Stimulated activated CD4-positive, alpha-beta T cell treated with anti-CD3 and anti-CD28 coated beads, Interleukin-15, amount 100 ng/mL, for 1 hour (primary cell): Measurements from ENCODE around the gene NUDT13.
A peak's percentile ranks its signal among the peaks of the same experiment; 100 is the strongest.
"Not testable (repeated sequence)": the region's sequence is repeated elsewhere in the genome, so short reads cannot be mapped to it uniquely, and the experiment has no call there.

Experiments
- DNase-seq, 2 donors: peaks; one replicate each; pipeline ENCODE4 v3.0.0-alpha.2; 2020; ENCODE audit warnings: low read depth in 1 of 2, low spot score in 1 of 2

The NUDT13 gene

GRCh38 chr10:73099141-73099540 lies 11.1 kb upstream of the NUDT13 start:
- DNase-seq = no peak

DNA sequence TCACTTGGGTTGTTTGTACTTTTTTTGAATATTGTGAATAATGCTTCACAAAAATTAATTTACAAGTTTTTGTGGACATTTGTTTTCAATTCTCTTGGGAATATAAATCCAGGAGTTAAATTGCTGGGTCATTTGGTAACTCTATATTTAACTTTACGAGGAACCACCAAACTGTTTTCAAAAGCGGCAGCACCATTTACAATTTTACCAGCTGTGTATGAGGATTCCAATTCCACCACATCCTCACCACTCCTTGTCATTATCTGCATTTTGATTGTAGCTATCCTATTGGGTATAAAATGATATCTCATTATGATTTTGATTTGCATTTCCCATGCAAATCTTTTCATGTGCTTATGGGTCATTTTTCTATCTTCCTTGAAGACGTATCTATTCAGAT lies 4.0 kb upstream of the NUDT13 start:
- no peak for DNase-seq

- DNase-seq = not testable (repeated sequence)
Observed at GRCh38 chr10:73109248-73109652, 1.0 kb upstream of the NUDT13 start.

GRCh38 chr10:73112032-73112431 lies 1.8 kb downstream of the NUDT13 start:
- DNase-seq = not testable (repeated sequence)

DNA sequence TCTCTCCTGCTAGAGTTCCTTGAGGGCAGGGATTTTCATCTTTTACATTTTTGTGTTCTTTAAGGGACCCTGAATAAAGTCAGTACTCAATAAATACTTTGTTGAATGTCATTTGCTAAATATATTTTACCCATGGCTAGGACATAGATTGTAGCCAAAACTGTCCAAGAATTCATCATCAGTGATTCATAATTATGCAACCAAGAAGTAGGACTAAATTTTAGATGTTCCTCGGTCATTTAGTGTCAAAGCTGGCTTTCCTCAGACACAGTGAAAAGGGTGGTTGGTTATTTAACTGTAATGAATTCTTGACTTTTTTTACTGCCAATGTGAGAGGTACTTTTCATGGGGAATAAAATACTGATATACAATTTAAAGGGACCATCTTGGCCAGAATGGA lies 3.3 kb downstream of the NUDT13 start:
- DNase-seq = no peak

- DNase-seq = no peak
Observed at GRCh38 chr10:73116017-73116416, 5.8 kb downstream of the NUDT13 start.

- DNase-seq = no peak
Observed at GRCh38 chr10:73117976-73118743, 7.9 kb downstream of the NUDT13 start.

DNA sequence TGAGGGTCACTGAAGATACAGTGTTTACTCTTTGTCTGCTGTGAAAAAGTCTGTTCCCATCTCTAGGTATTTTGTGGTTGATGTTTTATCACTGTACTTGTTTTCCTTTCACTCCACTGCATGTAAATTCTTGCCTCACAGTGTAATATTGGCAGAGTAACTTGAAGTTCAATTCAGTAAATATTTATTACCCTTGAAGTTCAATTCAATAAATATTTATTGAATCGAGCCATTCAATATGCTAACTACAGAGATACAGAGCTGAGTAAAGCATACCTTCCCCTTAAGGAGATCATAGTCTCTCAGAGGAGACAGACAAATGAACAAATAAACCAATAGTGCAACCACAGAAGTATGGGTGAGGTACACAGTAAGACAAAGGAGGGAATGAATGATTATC lies 9.2 kb downstream of the NUDT13 start:
- DNase-seq = no peak

DNA sequence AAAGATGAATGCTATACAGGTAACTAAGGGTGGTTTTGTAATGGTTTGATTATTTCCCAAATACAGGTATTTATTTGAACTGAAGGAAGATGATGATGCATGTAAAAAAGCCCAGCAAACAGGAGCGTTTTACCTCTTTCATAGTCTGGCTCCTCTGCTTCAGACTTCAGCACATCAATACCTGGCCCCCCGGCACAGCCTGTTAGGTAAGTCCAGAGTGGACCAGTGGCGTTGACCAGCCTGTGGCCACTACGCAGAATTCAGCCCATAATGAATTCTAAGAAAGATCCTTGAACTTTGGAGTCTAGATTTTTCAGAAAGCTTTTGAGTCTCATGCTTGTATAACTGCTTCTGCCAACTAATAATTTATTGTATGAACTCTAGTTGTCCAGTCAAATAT lies 9.7 kb downstream of the NUDT13 start:
- DNase-seq = no peak

DNA sequence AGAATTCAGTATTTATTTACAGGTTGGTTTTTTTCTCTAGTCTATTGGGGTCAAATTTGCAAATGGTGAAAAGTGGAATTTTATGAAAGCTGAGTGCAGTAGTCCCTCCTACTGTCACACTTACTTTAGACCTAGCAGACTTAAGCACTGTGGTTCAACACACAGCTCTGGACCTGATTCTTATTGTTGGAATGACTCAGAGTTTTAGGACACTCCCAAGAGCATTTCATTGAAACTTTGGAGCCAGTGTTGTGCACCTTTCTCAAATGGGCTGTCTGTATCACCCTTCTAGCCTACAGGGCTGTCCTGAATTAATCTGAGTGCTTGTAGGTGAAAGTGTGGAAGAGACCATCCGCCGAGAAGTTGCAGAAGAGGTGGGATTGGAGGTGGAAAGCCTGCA lies 16.1 kb downstream of the NUDT13 start:
- no peak for DNase-seq

DNA sequence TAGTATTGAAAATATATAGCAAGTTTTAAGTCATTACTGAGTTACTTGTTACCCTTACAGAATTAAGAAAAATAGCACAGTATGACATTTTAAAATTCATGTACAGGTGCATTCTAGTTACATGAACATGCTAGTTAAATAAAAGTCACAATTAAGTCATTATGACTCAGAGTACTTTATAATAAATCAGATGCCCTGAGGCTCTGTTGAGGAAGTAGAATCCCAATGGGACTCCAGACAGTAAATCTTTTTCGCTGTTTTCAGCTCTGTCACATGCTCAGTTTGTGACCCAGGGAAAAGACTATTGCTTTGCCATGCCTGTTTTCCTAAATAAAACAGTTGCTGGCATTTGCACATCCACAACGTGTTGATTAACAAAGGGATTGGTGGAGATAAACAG lies 21.0 kb downstream of the NUDT13 start:
- DNase-seq = no peak

- no peak for DNase-seq
Observed at GRCh38 chr10:73131913-73132686, 21.8 kb downstream of the NUDT13 start.

DNA sequence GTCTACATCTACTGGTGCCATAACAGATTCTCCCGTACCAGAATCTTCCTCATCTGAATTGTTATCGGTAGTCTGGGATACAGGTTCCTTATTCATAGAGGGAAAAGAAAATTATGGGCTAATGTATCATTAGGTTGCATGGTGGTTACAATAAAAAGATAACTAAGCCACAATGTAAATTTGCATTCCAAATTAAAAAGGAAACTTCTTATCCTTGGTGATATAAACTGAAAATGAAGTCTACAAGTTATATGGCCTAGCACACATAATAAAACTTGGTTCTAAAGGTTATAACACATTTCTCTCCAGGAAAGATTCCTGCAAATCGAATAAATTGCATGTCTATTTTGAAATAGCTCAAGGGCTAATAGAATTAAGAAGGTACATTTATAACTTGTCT lies 24.5 kb downstream of the NUDT13 start:
- no peak for DNase-seq

GRCh38 chr10:73136627-73137026 lies 26.4 kb downstream of the NUDT13 start:
- DNase-seq = no peak

DNA sequence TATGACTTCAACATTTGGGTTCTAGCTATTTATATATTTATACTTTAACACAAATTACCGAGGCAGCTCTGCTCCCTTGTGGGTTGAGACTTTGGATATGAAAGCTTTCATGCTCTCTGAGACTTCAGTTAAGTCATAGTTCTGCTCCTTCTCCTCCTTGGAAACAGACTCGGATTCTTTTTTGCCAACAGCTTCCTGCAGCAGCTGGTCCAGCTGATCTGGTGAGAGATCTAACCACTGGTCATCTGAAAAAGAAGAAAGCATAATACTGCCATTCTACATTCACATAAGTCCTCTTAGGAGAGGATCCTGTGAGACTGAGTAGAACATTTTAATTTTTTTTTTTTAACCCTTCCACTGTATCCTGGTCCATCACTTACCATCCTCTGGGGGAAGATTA lies 29.0 kb downstream of the NUDT13 start:
- DNase-seq = no peak

DNA sequence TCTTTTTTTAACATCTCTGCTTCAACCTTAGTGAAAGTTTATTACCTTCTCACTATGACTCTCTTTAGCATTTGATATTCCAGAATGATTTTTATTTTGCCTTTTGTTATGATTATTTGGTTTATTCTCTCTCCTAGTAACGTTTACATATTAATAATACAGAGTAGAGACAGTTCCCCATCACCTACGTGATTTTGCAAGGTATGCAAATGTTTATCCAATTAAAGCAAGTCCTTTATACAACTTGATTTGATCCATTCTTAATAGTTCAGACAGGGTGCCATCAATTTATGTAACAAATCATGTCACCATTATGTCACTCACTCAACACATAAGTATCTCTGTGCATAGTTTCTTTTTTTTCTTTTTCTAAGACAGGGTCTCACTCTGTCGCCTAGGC lies 31.3 kb downstream of the NUDT13 start:
- DNase-seq = no peak

DNA sequence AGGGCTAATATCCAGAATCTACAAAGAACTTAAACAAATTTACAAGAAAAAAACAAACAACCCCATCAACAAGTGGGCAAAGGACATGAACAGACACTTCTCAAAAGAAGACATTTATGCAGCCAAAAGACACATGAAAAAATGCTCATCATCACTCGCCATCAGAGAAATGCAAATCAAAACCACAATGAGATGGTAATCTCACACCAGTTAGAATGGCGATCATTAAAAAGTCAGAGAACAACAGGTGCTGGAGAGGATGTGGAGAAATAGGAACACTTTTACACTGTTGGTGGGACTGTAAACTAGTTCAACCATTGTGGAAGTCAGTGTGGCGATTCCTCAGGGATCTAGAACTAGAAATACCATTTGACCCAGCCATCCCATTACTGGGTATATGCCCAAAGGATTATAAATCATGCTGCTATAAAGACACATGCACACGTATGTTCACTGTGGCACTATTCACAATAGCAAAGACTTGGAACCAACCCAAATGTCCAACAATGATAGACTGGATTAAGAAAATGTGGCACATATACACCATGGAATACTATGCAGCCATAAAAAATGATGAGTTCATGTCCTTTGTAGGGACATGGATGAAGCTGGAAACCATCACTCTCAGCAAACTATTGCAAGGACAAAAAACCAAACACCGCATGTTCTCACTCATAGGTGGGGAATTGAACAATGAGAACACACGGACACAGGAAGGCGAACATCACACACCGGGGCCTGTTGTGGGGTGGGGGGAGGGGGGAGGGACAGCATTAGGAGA lies 40.6 kb downstream of the NUDT13 start:
- not testable (repeated sequence) for DNase-seq

- DNase-seq = no peak
Observed at GRCh38 chr10:73152009-73152408, 41.8 kb downstream of the NUDT13 start.

GRCh38 chr10:73156054-73156453 lies 45.8 kb downstream of the NUDT13 start:
- DNase-seq = no peak

- DNase-seq = peak; percentile 16 to 25
Observed at GRCh38 chr10:73159038-73159648, 48.9 kb downstream of the NUDT13 start.

DNA sequence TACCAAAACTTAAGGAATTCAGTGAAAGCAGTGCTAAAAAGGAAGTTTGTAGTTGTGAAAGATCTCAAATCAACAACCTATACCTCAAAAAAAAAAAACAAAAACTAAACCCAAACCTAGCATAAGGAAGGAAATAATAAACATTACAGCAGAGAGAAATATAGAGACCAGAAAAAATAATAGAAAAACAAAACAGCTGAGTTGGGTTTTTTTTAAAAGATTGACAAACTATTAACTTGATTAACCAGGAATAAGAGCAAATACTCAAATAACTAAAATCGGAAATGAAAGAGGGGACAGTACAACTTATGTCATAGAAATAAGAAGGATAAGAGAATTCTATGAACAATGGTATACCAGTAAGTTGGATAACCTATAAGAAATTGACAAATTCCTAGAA lies 50.8 kb downstream of the NUDT13 start:
- no peak for DNase-seq
